Measurements from ENCODE around the gene MRPL55. TPM values are rescaled to one million over a fixed set of nuclear protein-coding genes. Genes with fewer than 3 reads are reported as not detected.

The MRPL55 gene
- total RNA-seq, 1 donor from 2014 or later, result 43.2 TPM

DNA sequence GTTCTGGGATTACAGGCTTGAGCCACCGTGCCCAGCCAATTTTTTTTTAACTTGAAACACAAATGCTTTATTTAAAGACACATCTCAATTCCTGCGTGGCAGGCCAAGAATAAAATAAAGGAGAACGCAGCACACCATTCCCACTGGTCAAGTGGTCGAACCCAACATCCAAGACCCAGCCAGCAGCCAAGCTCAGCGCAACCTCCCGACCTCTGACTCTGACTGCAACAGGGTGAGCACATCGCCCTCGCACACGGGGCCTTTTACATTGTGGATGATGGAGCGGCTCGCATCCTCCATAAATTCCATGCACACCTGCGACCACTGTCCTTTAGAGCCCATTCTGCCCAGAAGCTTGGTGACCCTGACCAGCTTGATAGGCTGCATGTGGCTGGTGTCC lies 25.5 kb upstream of the MRPL55 start:
- DNase-seq (ENCODE audit: low read depth) (no peak), FAIRE-seq (no peak)
- TF ChIP-seq CTCF (IDR thresholded peaks at IDR 0.05; ENCODE audit: insufficient read depth, low read length, severe bottlenecking), result no peak
- Histone ChIP-seq H3K27me3 (ENCODE audit: control insufficient read depth, insufficient read depth, low read length) (no peaks in the 10 kb centered on the region), H3K36me3 (ENCODE audit: control insufficient read depth, insufficient read depth, low read length) (no peaks in the 10 kb centered on the region), H3K4me3 (ENCODE audit: low read depth, low read length) (no peak overlapping the region)

- FAIRE-seq (no peak), DNase-seq (ENCODE audit: low read depth) (no peak)
- no peaks in the 10 kb centered on the region for H3K27me3 ChIP-seq (ENCODE audit: control insufficient read depth, insufficient read depth, low read length)
- H3K4me3 ChIP-seq (ENCODE audit: low read depth, low read length), result no peak overlapping the region
- no peak for TF ChIP-seq CTCF (IDR thresholded peaks at IDR 0.05; ENCODE audit: insufficient read depth, low read length, severe bottlenecking)
- H3K36me3 ChIP-seq (ENCODE audit: control insufficient read depth, insufficient read depth, low read length), result no peaks in the 10 kb centered on the region
Observed at GRCh38 chr1:228131766-228132165, 22.7 kb upstream of the MRPL55 start.

- Histone ChIP-seq H3K4me3 (ENCODE audit: low read depth, low read length) (no peak overlapping the region), H3K27me3 (ENCODE audit: control insufficient read depth, insufficient read depth, low read length) (no peaks in the 10 kb centered on the region), H3K36me3 (ENCODE audit: control insufficient read depth, insufficient read depth, low read length) (no peaks in the 10 kb centered on the region)
- no peak for TF ChIP-seq CTCF (IDR thresholded peaks at IDR 0.05; ENCODE audit: insufficient read depth, low read length, severe bottlenecking)
- DNase-seq (ENCODE audit: low read depth), result no peak
- no peak for FAIRE-seq
Observed at GRCh38 chr1:228125185-228125584, 16.1 kb upstream of the MRPL55 start.

- Histone ChIP-seq H3K4me3 (ENCODE audit: low read depth, low read length) (no peak overlapping the region), H3K36me3 (ENCODE audit: control insufficient read depth, insufficient read depth, low read length) (no peaks in the 10 kb centered on the region), H3K27me3 (ENCODE audit: control insufficient read depth, insufficient read depth, low read length) (no peaks in the 10 kb centered on the region)
- TF ChIP-seq CTCF (IDR thresholded peaks at IDR 0.05; ENCODE audit: insufficient read depth, low read length, severe bottlenecking), result no peak
- FAIRE-seq (no peak), DNase-seq (ENCODE audit: low read depth) (no peak)
Observed at GRCh38 chr1:228123505-228123904, 14.4 kb upstream of the MRPL55 start.

- H3K27me3 ChIP-seq (ENCODE audit: control insufficient read depth, insufficient read depth, low read length), result no peaks in the 10 kb centered on the region
- TF ChIP-seq CTCF (IDR thresholded peaks at IDR 0.05; ENCODE audit: insufficient read depth, low read length, severe bottlenecking), result no peak
- no peaks in the 10 kb centered on the region for H3K36me3 ChIP-seq (ENCODE audit: control insufficient read depth, insufficient read depth, low read length)
- H3K4me3 ChIP-seq (ENCODE audit: low read depth, low read length), result no peak overlapping the region
- FAIRE-seq (no peak), DNase-seq (ENCODE audit: low read depth) (no peak)
Observed at GRCh38 chr1:228122921-228123441, 13.9 kb upstream of the MRPL55 start.

- Histone ChIP-seq H3K4me3 (ENCODE audit: low read depth, low read length) (no peak overlapping the region), H3K27me3 (ENCODE audit: control insufficient read depth, insufficient read depth, low read length) (no peaks in the 10 kb centered on the region), H3K36me3 (ENCODE audit: control insufficient read depth, insufficient read depth, low read length) (no peaks in the 10 kb centered on the region)
- no peak for TF ChIP-seq CTCF (IDR thresholded peaks at IDR 0.05; ENCODE audit: insufficient read depth, low read length, severe bottlenecking)
- DNase-seq (ENCODE audit: low read depth) (peak; percentile 53), FAIRE-seq (no peak)
Observed at GRCh38 chr1:228120857-228121489, 11.9 kb upstream of the MRPL55 start.

All from bronchial epithelial cell (primary cell).